CD4-positive, alpha-beta memory T cell (primary cell): ENCODE results near the gene KCNK7. TPM values are rescaled to one million over a fixed set of nuclear protein-coding genes. Genes with fewer than 3 reads are reported as not detected.
A peak's percentile ranks its signal among the peaks of the same experiment; 100 is the strongest.

Experiments
- CTCF ChIA-PET: fragments of 350-600 bp; sonication (Branson Sonifier 250); formaldehyde crosslinking; loops from one replicate; lab custom pipeline; 2021; ENCODE audit warnings: inconsistent platforms; ENCODE audit not compliant: partially characterized antibody; lab: Charles Lee
- POLR2A ChIA-PET: fragments of 350-600 bp; sonication (Branson Sonifier 250); formaldehyde crosslinking; loops from one replicate; lab custom pipeline; 2021; ENCODE audit not compliant: partially characterized antibody; lab: Charles Lee
- DNase-seq, 5 donors: peaks; one replicate each; pipeline versions ENCODE4 v3.0.0 to v3.0.0-alpha.2; 2020 to 2022; ENCODE audit warnings: mixed read lengths in 1 of 5
- H3K27ac ChIP-seq: one replicate; pipeline ENCODE4 v1.7.0; 2013; ENCODE audit warnings: low read depth, low read length
- H3K27me3 ChIP-seq: 2 replicates; pipeline ENCODE4 v1.7.0; 2013; ENCODE audit warnings: mild to moderate bottlenecking, low read length, moderate library complexity; ENCODE audit not compliant: insufficient read depth
- H3K36me3 ChIP-seq: 2 replicates; pipeline ENCODE4 v1.7.0; 2013; ENCODE audit warnings: mild to moderate bottlenecking, low read length, moderate library complexity; ENCODE audit not compliant: insufficient read depth
- H3K4me1 ChIP-seq: 2 replicates; pipeline ENCODE4 v1.7.0; 2013; ENCODE audit warnings: mild to moderate bottlenecking, low read length, moderate library complexity; ENCODE audit not compliant: insufficient read depth
- H3K4me3 ChIP-seq, 2 donors: one replicate each; pipeline ENCODE4 v1.7.0; 2013; ENCODE audit warnings: low read length in 2 of 2, mild to moderate bottlenecking in 1 of 2
- H3K9me3 ChIP-seq, 2 donors: one replicate each; pipeline ENCODE4 v1.7.0; 2013; ENCODE audit warnings: low read length in 2 of 2, control low read depth in 1 of 2; ENCODE audit not compliant: control insufficient read depth in 1 of 2
- H3K27ac Mint-ChIP-seq, 7 donors: one replicate each; pipeline ENCODE4 v1.8.0; 2020 to 2021; ENCODE audit warnings: mixed read lengths in 7 of 7, mild to moderate bottlenecking in 6 of 7, inconsistent platforms in 3 of 7, moderate library complexity in 3 of 7
- H3K27me3 Mint-ChIP-seq, 2 donors: one replicate each; pipeline ENCODE4 v1.8.0; 2020 to 2021; ENCODE audit warnings: mixed read lengths in 2 of 2
- H3K36me3 Mint-ChIP-seq, 2 donors: one replicate each; pipeline ENCODE4 v1.8.0; 2020 to 2021; ENCODE audit warnings: mixed read lengths in 2 of 2, inconsistent platforms in 1 of 2, mild to moderate bottlenecking in 1 of 2
- H3K4me1 Mint-ChIP-seq, 4 donors: one replicate each; pipeline ENCODE4 v1.8.0; 2020 to 2021; ENCODE audit warnings: mixed read lengths in 4 of 4, mild to moderate bottlenecking in 1 of 4
- H3K4me3 Mint-ChIP-seq, 8 donors: one replicate each; pipeline ENCODE4 v1.8.0; 2020 to 2021; ENCODE audit warnings: mixed read lengths in 8 of 8, mild to moderate bottlenecking in 7 of 8, moderate library complexity in 6 of 8, inconsistent platforms in 3 of 8
- H3K9me3 Mint-ChIP-seq, 8 donors: one replicate each; pipeline ENCODE4 v1.8.0; 2020 to 2021; ENCODE audit warnings: mixed read lengths in 8 of 8, mild to moderate bottlenecking in 5 of 8, inconsistent platforms in 3 of 8, moderate library complexity in 1 of 8
- intact Hi-C: fragments of 100-400 bp; cut with micrococcal nuclease; formaldehyde crosslinking; loops from one replicate; pipeline ENCODE4 v1.15.1; 2023
- polyA plus RNA-seq, 2 donors: library from polyadenylated mRNA; unstranded; fragments of 300-500 nt; fragmentation: Illumina TruSeq; gene quantifications; one replicate each; pipeline ENCODE4 v1.2.3, GENCODE V29; 2021
- total RNA-seq, 2 experiments: library from RNA; stranded (reverse); gene quantifications; one replicate each; pipeline ENCODE4 v1.2.3, GENCODE V29; 2021

KCNK7 gene
- total and polyA plus RNA-seq, 4 experiments from 2014 or later = 1.2 to 2.7 (median 1.6) TPM; not detected in 1

DNA sequence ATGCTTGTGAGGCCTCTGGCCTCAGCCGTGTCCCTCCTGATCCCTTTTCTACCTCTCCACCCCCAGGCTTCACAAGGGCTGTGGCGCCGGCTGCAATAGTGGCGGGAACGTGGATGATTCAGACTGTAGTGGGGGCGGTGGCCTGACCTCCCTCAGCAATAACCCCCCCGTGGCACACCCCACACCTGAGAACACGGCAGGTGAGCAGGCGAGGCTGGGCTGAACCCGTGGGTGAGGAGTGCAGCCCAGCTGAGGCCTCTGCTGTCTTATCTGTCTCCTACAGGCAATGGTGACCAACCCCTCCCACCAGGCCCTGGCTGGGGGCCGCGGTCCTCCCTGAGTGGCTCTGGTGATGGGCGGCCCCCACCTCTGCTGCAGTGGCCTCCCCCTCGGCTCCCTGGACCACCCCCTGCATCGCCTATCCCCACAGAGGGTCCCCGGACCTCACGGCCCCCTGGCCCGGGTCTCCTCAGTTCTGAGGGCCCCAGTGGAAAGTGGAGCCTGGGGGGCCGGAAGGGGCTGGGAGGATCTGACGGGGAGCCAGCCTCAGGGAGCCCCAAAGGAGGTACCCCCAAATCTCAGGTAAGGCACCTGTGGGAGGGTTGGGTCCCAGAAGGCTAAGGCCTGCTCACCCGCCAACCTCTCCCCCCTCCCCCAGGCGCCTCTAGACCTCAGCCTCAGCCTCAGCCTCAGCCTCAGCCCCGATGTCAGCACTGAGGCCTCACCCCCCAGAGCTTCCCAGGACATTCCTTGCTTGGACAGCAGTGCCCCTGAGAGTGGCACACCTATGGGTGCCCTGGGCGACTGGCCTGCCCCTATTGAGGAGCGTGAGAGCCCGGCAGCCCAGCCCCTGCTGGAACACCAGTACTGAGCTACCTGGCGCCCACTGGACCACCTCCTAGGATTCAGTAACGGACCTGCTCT, 40.8 kb upstream of the KCNK7 start:
- no peaks in the 10 kb centered on the region for H3K9me3 ChIP-seq
- no peaks in the 10 kb centered on the region for H3K27me3 ChIP-seq
- no peak overlapping the region for H3K4me3 ChIP-seq
- Mint-ChIP-seq H3K27ac (peak overlapping the region in 6 of 7 donors; percentile 65 to 97 (median 84)), H3K27me3 (no peaks in the 10 kb centered on the region), H3K9me3 (peaks cover 0 to 2% (median 0%) of the 10 kb centered on the region in 8 donors), H3K36me3 (peaks cover 3 to 46% of the 10 kb centered on the region in 2 donors), H3K4me1 (peaks cover 21 to 60% (median 39%) of the 10 kb centered on the region in 4 donors), H3K4me3 (peak overlapping the region; percentile 26 to 83 (median 60))
- no peak for DNase-seq
- intact Hi-C loops = no loop called here
- no peak overlapping the region for H3K27ac ChIP-seq
- POLR2A ChIA-PET = interaction anchor here (0.7 to 12.0 kb wide), 3 partner anchors 10 to 21 kb away, joined by 3 to 359 read pairs (median 113); partner anchors contain the start of genes MAP3K11 and PCNX3
- CTCF ChIA-PET = interaction anchor here (2.9 kb wide), 1 partner anchor 11 kb away, joined by 19 read pairs; no protein-coding TSS in a partner anchor
- peaks cover 36% of the 10 kb centered on the region for H3K36me3 ChIP-seq
- peaks cover 59% of the 10 kb centered on the region for H3K4me1 ChIP-seq

DNA sequence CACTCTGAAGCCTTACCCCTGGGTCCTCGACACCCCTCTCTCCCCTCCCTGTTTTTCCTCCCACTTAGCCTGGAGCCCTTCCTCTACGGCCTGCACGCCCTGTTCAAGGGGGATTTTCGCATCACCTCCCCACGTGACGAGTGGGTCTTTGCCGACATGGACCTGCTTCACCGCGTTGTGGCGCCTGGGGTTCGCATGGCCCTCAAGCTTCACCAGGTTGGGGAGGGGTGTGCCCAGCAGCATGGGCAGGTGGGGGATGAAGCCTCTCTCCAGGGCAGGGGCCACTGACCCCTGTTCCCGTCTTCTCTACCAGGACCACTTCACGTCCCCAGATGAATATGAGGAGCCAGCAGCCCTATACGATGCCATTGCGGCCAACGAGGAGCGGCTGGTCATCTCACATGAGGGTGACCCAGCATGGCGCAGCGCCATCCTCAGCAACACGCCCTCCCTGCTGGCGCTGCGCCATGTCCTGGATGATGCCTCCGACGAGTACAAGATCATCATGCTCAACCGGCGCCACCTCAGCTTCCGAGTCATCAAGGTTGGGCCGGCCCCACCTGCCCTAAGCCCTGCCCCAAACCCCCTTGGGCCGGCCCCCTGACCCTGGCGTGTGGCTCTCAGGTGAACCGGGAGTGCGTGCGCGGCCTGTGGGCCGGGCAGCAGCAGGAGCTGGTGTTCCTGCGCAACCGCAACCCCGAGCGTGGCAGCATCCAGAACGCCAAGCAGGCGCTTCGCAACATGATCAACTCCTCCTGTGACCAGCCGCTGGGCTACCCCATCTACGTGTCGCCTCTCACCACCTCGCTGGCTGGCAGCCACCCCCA, 39.5 kb upstream of the KCNK7 start:
- peaks cover 3 to 46% of the 10 kb centered on the region in 2 donors for H3K36me3 Mint-ChIP-seq

DNA sequence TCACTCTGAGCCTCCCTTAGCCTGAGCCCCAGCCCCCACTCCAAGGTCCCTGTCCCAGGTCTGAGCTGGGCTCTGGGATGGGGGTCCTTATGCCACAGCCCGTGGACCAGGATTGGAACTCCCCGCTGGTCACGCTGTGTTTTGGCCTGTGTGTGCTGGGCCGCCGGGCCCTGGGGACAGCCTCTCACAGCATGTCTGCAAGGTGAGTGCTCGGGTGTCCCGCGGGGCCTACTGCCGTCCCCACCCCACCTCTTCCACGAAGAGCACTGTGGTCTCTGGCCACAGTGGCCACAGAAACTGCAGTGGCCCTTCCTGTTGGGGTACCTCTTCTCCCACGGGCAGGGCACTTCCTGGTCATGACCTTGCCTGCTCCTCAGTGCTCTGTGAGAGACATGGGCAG, 38.8 kb upstream of the KCNK7 start:
- peaks cover 40% of the 10 kb centered on the region for H3K4me1 ChIP-seq
- H3K4me3 Mint-ChIP-seq = no peak overlapping the region
- peaks cover 0 to 2% (median 0%) of the 10 kb centered on the region in 8 donors for H3K9me3 Mint-ChIP-seq
- CTCF ChIA-PET = no interaction called here
- H3K4me1 Mint-ChIP-seq = peaks cover 16 to 45% (median 28%) of the 10 kb centered on the region in 4 donors
- H3K27ac Mint-ChIP-seq = peak overlapping the region in 1 of 7 donors; percentile 50
- H3K27ac ChIP-seq = no peak overlapping the region
- H3K9me3 ChIP-seq = no peaks in the 10 kb centered on the region
- H3K4me3 ChIP-seq = no peak overlapping the region
- intact Hi-C loops = no loop called here
- DNase-seq = no peak
- no peaks in the 10 kb centered on the region for H3K27me3 ChIP-seq
- peaks cover 51% of the 10 kb centered on the region for H3K36me3 ChIP-seq
- peaks cover 4 to 42% of the 10 kb centered on the region in 2 donors for H3K36me3 Mint-ChIP-seq
- H3K27me3 Mint-ChIP-seq = no peaks in the 10 kb centered on the region
- POLR2A ChIA-PET = interaction anchor here (2.4 kb wide), 1 partner anchor 17 kb away, joined by 8 read pairs; no protein-coding TSS in a partner anchor

More for the DNA sequence above, 39.5 kb upstream of the KCNK7 start:
- intact Hi-C loops = no loop called here
- Mint-ChIP-seq H3K4me1 (peaks cover 21 to 52% (median 34%) of the 10 kb centered on the region in 4 donors), H3K27me3 (no peaks in the 10 kb centered on the region), H3K27ac (peak overlapping the region in 1 of 7 donors; percentile 88), H3K4me3 (no peak overlapping the region), H3K9me3 (peaks cover 0 to 2% (median 0%) of the 10 kb centered on the region in 8 donors)
- peaks cover 47% of the 10 kb centered on the region for H3K4me1 ChIP-seq
- H3K4me3 ChIP-seq = no peak overlapping the region
- POLR2A ChIA-PET = interaction anchor here (0.9 to 12.0 kb wide), 2 partner anchors 19 to 20 kb away, joined by 4 to 359 read pairs; partner anchors contain the start of gene PCNX3
- no peaks in the 10 kb centered on the region for H3K27me3 ChIP-seq
- no peak for DNase-seq
- H3K36me3 ChIP-seq = peaks cover 44% of the 10 kb centered on the region
- CTCF ChIA-PET = no interaction called here
- no peaks in the 10 kb centered on the region for H3K9me3 ChIP-seq
- no peak overlapping the region for H3K27ac ChIP-seq

DNA sequence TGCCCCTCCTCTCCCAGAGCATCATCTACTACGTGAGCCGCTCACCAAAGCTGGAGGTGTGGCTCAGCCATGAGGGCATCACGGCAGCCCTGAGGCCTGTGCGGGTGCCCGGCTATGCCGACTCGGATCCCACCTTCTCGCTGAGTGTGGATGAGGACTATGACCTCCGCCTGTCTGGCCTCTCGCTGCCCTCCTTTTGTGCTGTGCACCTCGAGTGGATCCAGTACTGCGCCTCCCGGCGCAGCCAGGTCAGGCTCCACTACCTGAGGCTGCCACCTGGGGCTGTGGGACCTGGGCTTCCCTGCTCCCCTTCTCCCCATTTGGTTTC, 38.5 kb upstream of the KCNK7 start:
- Mint-ChIP-seq H3K27me3 (no peaks in the 10 kb centered on the region), H3K4me1 (peaks cover 14 to 41% (median 26%) of the 10 kb centered on the region in 4 donors), H3K36me3 (peaks cover 7 to 45% of the 10 kb centered on the region in 2 donors), H3K4me3 (peak overlapping the region in 1 of 8 donors; percentile 40), H3K27ac (peak overlapping the region in 5 of 7 donors; percentile 50 to 87 (median 65)), H3K9me3 (peaks cover 0 to 2% (median 0%) of the 10 kb centered on the region in 8 donors)
- peaks cover 36% of the 10 kb centered on the region for H3K4me1 ChIP-seq
- no peak for DNase-seq
- ChIA-PET CTCF (interaction anchor here (0.6 kb wide), 1 partner anchor 115 kb away, joined by 3 read pairs; no protein-coding TSS in a partner anchor), POLR2A (interaction anchor here (1.2 to 2.4 kb wide), 3 partner anchors 18 to 328 kb away, joined by 3 to 8 read pairs (median 4); no protein-coding TSS in a partner anchor)
- no peaks in the 10 kb centered on the region for H3K9me3 ChIP-seq
- intact Hi-C loops = no loop called here
- no peak overlapping the region for H3K4me3 ChIP-seq
- H3K36me3 ChIP-seq = peaks cover 54% of the 10 kb centered on the region
- H3K27ac ChIP-seq = no peak overlapping the region
- no peaks in the 10 kb centered on the region for H3K27me3 ChIP-seq

DNA sequence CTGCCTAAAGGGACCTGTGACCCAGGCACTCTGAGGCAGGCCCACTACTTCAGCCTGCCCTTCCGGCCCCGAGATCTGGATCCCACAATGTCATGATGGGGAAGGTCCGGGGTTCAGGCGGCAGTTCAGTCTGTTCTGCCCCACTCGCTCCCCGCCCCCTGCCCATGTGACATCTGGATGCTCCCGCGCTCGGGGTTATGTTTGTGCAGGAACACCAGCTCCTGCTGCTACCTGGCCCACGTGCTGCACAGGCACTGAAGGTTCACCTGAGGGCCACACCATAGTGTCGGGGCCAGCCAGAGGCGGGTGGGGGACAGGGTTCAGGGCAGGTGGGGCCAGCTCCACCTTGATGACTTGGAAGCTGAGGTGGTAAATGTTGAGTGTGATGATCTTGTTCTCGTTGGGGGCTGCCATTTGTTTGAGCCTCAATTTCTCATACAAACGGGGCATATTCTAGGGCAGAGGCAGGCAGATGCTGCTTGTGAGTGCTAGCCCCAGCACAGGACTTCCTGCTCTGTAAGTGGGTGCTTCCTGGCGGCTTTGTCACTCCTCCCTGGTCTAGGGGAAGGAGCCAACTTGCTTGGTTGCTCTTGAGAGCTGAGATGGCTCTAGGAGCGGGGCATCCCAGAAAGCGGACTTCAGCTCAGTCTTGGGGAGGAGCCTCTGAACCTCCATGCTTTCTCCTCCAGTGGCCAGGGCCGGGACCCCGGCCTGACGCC, 37.9 kb upstream of the KCNK7 start:
- no peak for DNase-seq
- ChIA-PET CTCF (interaction anchor here (0.6 to 0.9 kb wide), 2 partner anchors 78 to 115 kb away, joined by 3 read pairs; partner anchors contain the start of gene KAT5), POLR2A (interaction anchor here (1.2 to 2.4 kb wide), 5 partner anchors 18 to 329 kb away, joined by 3 to 8 read pairs (median 4); no protein-coding TSS in a partner anchor)
- Mint-ChIP-seq H3K9me3 (no peaks in the 10 kb centered on the region), H3K36me3 (peaks cover 8 to 43% of the 10 kb centered on the region in 2 donors), H3K4me3 (peak overlapping the region in 2 of 8 donors; percentile 15 to 40), H3K27me3 (no peaks in the 10 kb centered on the region), H3K27ac (peak overlapping the region; percentile 50 to 87 (median 71)), H3K4me1 (peaks cover 10 to 36% (median 22%) of the 10 kb centered on the region in 4 donors)
- Histone ChIP-seq H3K36me3 (peaks cover 58% of the 10 kb centered on the region), H3K4me1 (peaks cover 31% of the 10 kb centered on the region), H3K27ac (no peak overlapping the region), H3K9me3 (no peaks in the 10 kb centered on the region), H3K27me3 (no peaks in the 10 kb centered on the region), H3K4me3 (no peak overlapping the region)
- intact Hi-C loops = no loop called here

DNA sequence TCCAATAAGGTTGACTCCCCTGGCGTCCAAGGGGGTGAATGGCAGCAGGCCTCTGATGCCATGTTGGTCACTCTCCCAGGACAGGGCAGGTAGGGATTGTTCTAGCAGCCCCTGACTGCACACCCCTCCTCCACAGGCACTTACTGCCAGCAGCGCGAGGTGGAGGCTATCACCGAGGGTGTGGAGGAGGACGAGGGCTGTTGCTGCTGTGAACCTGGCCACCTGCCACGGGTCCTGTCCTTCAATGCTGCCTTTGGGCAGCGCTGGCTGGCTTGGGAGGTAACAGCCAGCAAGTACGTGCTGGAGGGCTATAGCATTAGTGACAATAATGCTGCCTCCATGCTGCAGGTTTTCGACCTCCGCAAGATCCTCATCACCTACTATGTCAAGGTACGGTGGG, 34.6 kb upstream of the KCNK7 start:
- H3K27me3 ChIP-seq = no peaks in the 10 kb centered on the region
- no peak for DNase-seq
- Mint-ChIP-seq H3K9me3 (no peaks in the 10 kb centered on the region), H3K4me3 (no peak overlapping the region), H3K4me1 (peaks cover 8 to 29% (median 17%) of the 10 kb centered on the region in 4 donors), H3K27ac (peak overlapping the region in 1 of 7 donors; percentile 57), H3K36me3 (peaks cover 5 to 54% of the 10 kb centered on the region in 2 donors), H3K27me3 (no peaks in the 10 kb centered on the region)
- CTCF ChIA-PET = no interaction called here
- POLR2A ChIA-PET = interaction anchor here (0.8 to 1.2 kb wide), 3 partner anchors 8 to 12 kb away, joined by 3 to 5 read pairs (median 3); partner anchors contain the start of gene SIPA1
- intact Hi-C loops = no loop called here
- H3K4me1 ChIP-seq = peaks cover 17% of the 10 kb centered on the region
- H3K27ac ChIP-seq = no peak overlapping the region
- H3K4me3 ChIP-seq = no peak overlapping the region
- no peaks in the 10 kb centered on the region for H3K9me3 ChIP-seq
- peaks cover 72% of the 10 kb centered on the region for H3K36me3 ChIP-seq
